A549 (cell line): ENCODE data around the gene QRICH2. TPM values are rescaled to one million over a fixed set of nuclear protein-coding genes. Genes with fewer than 3 reads are reported as not detected.

Experiments used
- ATAC-seq, 2 experiments: fragments of 200-7000 bp in 1 of 2; fragments of >200 bp in 1 of 2; cut with Nextera tagmentation in 1 of 2; cut with Tn5 transposase in 1 of 2; 3 replicates each; pipeline versions ENCODE4 v1.8.0 to v1.9.1; 2018 to 2020; ENCODE audit warnings: mild to moderate bottlenecking in 1 of 2, moderate library complexity in 1 of 2
- CTCF ChIA-PET: fragments of 300-600 bp; sonication (Branson Sonifier 250); formaldehyde crosslinking; extraction: SDS; loops from one replicate; lab custom pipeline; 2021; ENCODE audit warnings: antibody characterized with exemption, inconsistent platforms; lab: Yijun Ruan, JAX
- POLR2A ChIA-PET: fragments of 350-600 bp; formaldehyde crosslinking; extraction: SDS; loops from one replicate; lab custom pipeline; 2021; ENCODE audit warnings: antibody characterized with exemption, inconsistent platforms; lab: Yijun Ruan, JAX
- DNase-seq, 2 experiments: peaks; one replicate each; pipeline versions ENCODE4 v3.0.0 to v3.0.0-alpha.2; 2011 to 2016; ENCODE audit warnings: low read depth in 1 of 2, low spot score in 1 of 2
- FAIRE-seq: peaks from 2 replicates; lab custom pipeline; 2011; peaks lifted over from hg19 to GRCh38; lab: Jason Lieb, UNC
- H3K27ac ChIP-seq, 2 experiments: fragments of >200 bp; sonication (Bioruptor Twin); formaldehyde crosslinking; 3 replicates each; pipeline ENCODE4 v1.5.1; 2016 to 2017
- H3K4me1 ChIP-seq: fragments of >200 bp; sonication (Bioruptor Twin); formaldehyde crosslinking; 3 replicates; pipeline ENCODE4 v1.6.1; 2016
- H3K4me2 ChIP-seq: fragments of >200 bp; sonication (Bioruptor Twin); formaldehyde crosslinking; 3 replicates; pipeline ENCODE4 v1.6.1; 2016
- H3K4me3 ChIP-seq: fragments of >200 bp; sonication (Bioruptor Twin); formaldehyde crosslinking; 3 replicates; pipeline ENCODE4 v1.5.1; 2016
- H3K9me3 ChIP-seq: fragments of >200 bp; sonication (Bioruptor Twin); formaldehyde crosslinking; 3 replicates; pipeline ENCODE4 v1.6.1; 2016
- BHLHE40 ChIP-seq: IDR thresholded peaks from 2 replicates; pipeline ENCODE4 v1.6.1; 2012; ENCODE audit warnings: low read depth, low read length, inconsistent platforms
- CBX2 ChIP-seq: fragments of 200-600 bp; sonication (generic); IDR thresholded peaks from 2 replicates; pipeline ENCODE4 v1.6.1; 2016; ENCODE audit warnings: low read depth, mild to moderate bottlenecking, borderline replicate concordance
- CBX8 ChIP-seq: fragments of 200-600 bp; sonication (generic); IDR thresholded peaks from 2 replicates; pipeline ENCODE4 v1.6.1; 2016
- CEBPB ChIP-seq, 2 experiments: fragments of >200 bp in 1 of 2; sonication (Bioruptor Twin) in 1 of 2; formaldehyde crosslinking in 1 of 2; IDR thresholded peaks; 2 replicates each; pipeline ENCODE4 v1.6.1; 2012 to 2016
- CHD2 ChIP-seq: fragments of 150-350 bp; IDR thresholded peaks from 2 replicates; pipeline ENCODE4 v1.6.1; 2014; ENCODE audit warnings: low read length; ENCODE audit not compliant: partially characterized antibody
- CHD4 ChIP-seq: fragments of 200-600 bp; sonication (generic); IDR thresholded peaks from 2 replicates; pipeline ENCODE4 v1.6.1; 2016; ENCODE audit warnings: antibody characterized with exemption, mild to moderate bottlenecking, borderline replicate concordance
- EP300 ChIP-seq, 2 experiments: fragments of >200 bp; sonication (Bioruptor Twin); formaldehyde crosslinking; IDR thresholded peaks; 2 replicates in 1 of 2; 3 replicates in 1 of 2; pipeline ENCODE4 v1.6.1; 2016 to 2017
- FOSB ChIP-seq: fragments of 250-450 bp; sonication (Bioruptor Pico); IDR thresholded peaks from 2 replicates; pipeline ENCODE4 v1.5.0; 2020; ENCODE audit warnings: mild to moderate bottlenecking, moderate library complexity
- FOSL2 ChIP-seq, 2 experiments: fragments of 450-650 bp in 1 of 2; fragments of >200 bp in 1 of 2; sonication (Bioruptor Twin) in 1 of 2; formaldehyde crosslinking; IDR thresholded peaks; 2 replicates each; pipeline versions ENCODE4 v1.5.0 to v1.6.1; 2016 to 2020; ENCODE audit warnings: mild to moderate bottlenecking in 1 of 2, moderate library complexity in 1 of 2
- FOXS1 ChIP-seq: fragments of 250-450 bp; sonication (Bioruptor Pico); IDR thresholded peaks from 2 replicates; pipeline ENCODE4 v1.5.0; 2020; ENCODE audit warnings: mild to moderate bottlenecking, moderate library complexity
- GATA3 ChIP-seq: IDR thresholded peaks from 2 replicates; pipeline ENCODE4 v1.6.1; 2012; ENCODE audit warnings: borderline replicate concordance
- HDAC2 ChIP-seq: fragments of 200-600 bp; sonication (generic); IDR thresholded peaks from 2 replicates; pipeline ENCODE4 v1.6.1; 2016
- HOXA7 ChIP-seq: fragments of 250-450 bp; sonication (Bioruptor Pico); IDR thresholded peaks from 2 replicates; pipeline ENCODE4 v1.5.0; 2020; ENCODE audit warnings: mild to moderate bottlenecking, moderate library complexity
- HOXB13 ChIP-seq: fragments of 250-450 bp; sonication (Bioruptor Pico); IDR thresholded peaks from 2 replicates; pipeline ENCODE4 v1.5.0; 2020; ENCODE audit warnings: low read depth, mild to moderate bottlenecking, moderate library complexity
- HOXB5 ChIP-seq: fragments of 250-450 bp; sonication (Bioruptor Pico); IDR thresholded peaks from 2 replicates; pipeline ENCODE4 v1.5.0; 2020; ENCODE audit warnings: mild to moderate bottlenecking, moderate library complexity
- JUNB ChIP-seq: fragments of >200 bp; sonication (Bioruptor Twin); formaldehyde crosslinking; IDR thresholded peaks from 2 replicates; pipeline ENCODE4 v1.6.1; 2016
- KDM1A ChIP-seq: fragments of 200-600 bp; sonication (generic); IDR thresholded peaks from 2 replicates; pipeline ENCODE4 v1.6.1; 2016; ENCODE audit warnings: low read depth, mild to moderate bottlenecking
- KDM5A ChIP-seq: fragments of 200-600 bp; sonication (generic); IDR thresholded peaks from 2 replicates; pipeline ENCODE4 v1.6.1; 2016; ENCODE audit warnings: antibody characterized with exemption, mild to moderate bottlenecking
- MAZ ChIP-seq: fragments of 150-350 bp; IDR thresholded peaks from 2 replicates; pipeline ENCODE4 v1.6.1; 2014; ENCODE audit warnings: antibody characterized with exemption, low read depth, low read length, borderline replicate concordance
- MYC ChIP-seq: IDR thresholded peaks from 2 replicates; pipeline ENCODE4 v1.6.1; 2012; ENCODE audit warnings: mild to moderate bottlenecking, inconsistent platforms, low read length, improper control_type of control experiment, borderline replicate concordance
- NFE2L2 ChIP-seq: fragments of 150-350 bp; conservative IDR thresholded peaks from 2 replicates; pipeline ENCODE4 v1.6.1; 2014; ENCODE audit warnings: low read length
- NPAS2 ChIP-seq: fragments of 250-450 bp; sonication (Bioruptor Pico); IDR thresholded peaks from 2 replicates; pipeline ENCODE4 v1.8.0; 2022; ENCODE audit warnings: mild to moderate bottlenecking, moderate library complexity, borderline replicate concordance
- PHF8 ChIP-seq: fragments of 200-600 bp; sonication (generic); IDR thresholded peaks from 2 replicates; pipeline ENCODE4 v1.6.1; 2016; ENCODE audit warnings: low read depth, mild to moderate bottlenecking, antibody characterized with exemption, moderate library complexity, borderline replicate concordance
- POLR2AphosphoS2 ChIP-seq: conservative IDR thresholded peaks from 2 replicates; pipeline ENCODE4 v1.6.1; 2012; ENCODE audit warnings: low read length, improper control_type of control experiment, inconsistent platforms
- RAD21 ChIP-seq, 2 experiments: fragments of >200 bp in 1 of 2; sonication (Bioruptor Twin) in 1 of 2; formaldehyde crosslinking in 1 of 2; IDR thresholded peaks in 1 of 2; conservative IDR thresholded peaks in 1 of 2; 2 replicates in 1 of 2; 3 replicates in 1 of 2; pipeline ENCODE4 v1.6.1; 2012 to 2018; ENCODE audit warnings: inconsistent platforms in 1 of 2
- RARB ChIP-seq: fragments of 250-450 bp; sonication (Bioruptor Pico); IDR thresholded peaks from 2 replicates; pipeline ENCODE4 v1.8.0; 2021; ENCODE audit warnings: mild to moderate bottlenecking, moderate library complexity
- RCOR1 ChIP-seq: fragments of 150-350 bp; IDR thresholded peaks from 2 replicates; pipeline ENCODE4 v1.6.1; 2014; ENCODE audit warnings: antibody characterized with exemption, low read length, low read depth
- SMC3 ChIP-seq: fragments of >200 bp; sonication (Bioruptor Twin); formaldehyde crosslinking; IDR thresholded peaks from 3 replicates; pipeline ENCODE4 v1.6.1; 2018; ENCODE audit warnings: inconsistent platforms
- TP53 ChIP-seq: fragments of 250-450 bp; sonication (Bioruptor Pico); IDR thresholded peaks from 2 replicates; pipeline ENCODE4 v1.5.0; 2021; ENCODE audit warnings: mild to moderate bottlenecking, moderate library complexity
- ZC3H11A ChIP-seq: fragments of 450-650 bp; IDR thresholded peaks from 2 replicates; pipeline ENCODE4 v1.6.1; 2014; ENCODE audit warnings: antibody characterized with exemption, mild to moderate bottlenecking
- ZNF302 ChIP-seq: fragments of 250-450 bp; sonication (Bioruptor Pico); IDR thresholded peaks from 2 replicates; pipeline ENCODE4 v1.9.0; 2021; ENCODE audit warnings: inconsistent platforms, mild to moderate bottlenecking, moderate library complexity
- WGBS: methylation state at CpG from one replicate; pipeline ENCODE4 v1.1.6; 2017; ENCODE audit errors: missing lambda C conversion rate; 5-methylcytosine and 5-hydroxymethylcytosine counted together
- polyA plus RNA-seq, 4 experiments: library from polyadenylated mRNA; depleted of rRNA in 3 of 4; stranded (reverse); fragments of >200 nt; fragmentation: RNase III in 1 of 4; extraction: RNeasy Plus Mini Kit Qiagen cat#74134 plus additional on column Dnase treatment in 1 of 4; gene quantifications; 2 replicates in 3 of 4; 3 replicates in 1 of 4; pipeline ENCODE4 v1.2.3, GENCODE V29; 2011 to 2017
- TF ChIP-seq, protein P1 (sequence below): fragments of >200 bp; sonication (Bioruptor Twin); formaldehyde crosslinking; IDR thresholded peaks from 3 replicates; pipeline ENCODE4 v1.5.1; 2016
- TF ChIP-seq, protein P2 (sequence below): IDR thresholded peaks from 2 replicates; pipeline ENCODE4 v1.6.1; 2012
- TF ChIP-seq, protein P3 (sequence below): fragments of >200 bp; sonication (Bioruptor Twin); formaldehyde crosslinking; IDR thresholded peaks from 2 replicates; pipeline ENCODE4 v1.6.1; 2016
- TF ChIP-seq, protein P4 (sequence below): fragments of 250-450 bp; sonication (Bioruptor Pico); IDR thresholded peaks from 2 replicates; pipeline ENCODE4 v1.5.0; 2021; ENCODE audit warnings: mild to moderate bottlenecking, moderate library complexity, borderline replicate concordance
- TF ChIP-seq, protein P5 (sequence below): IDR thresholded peaks from 2 replicates; pipeline ENCODE4 v1.6.1; 2012

The QRICH2 gene
- polyA plus RNA-seq, 2 of the 4 experiments (the other 2 are of a cell fraction), result 0.57 to 0.88 TPM

DNA sequence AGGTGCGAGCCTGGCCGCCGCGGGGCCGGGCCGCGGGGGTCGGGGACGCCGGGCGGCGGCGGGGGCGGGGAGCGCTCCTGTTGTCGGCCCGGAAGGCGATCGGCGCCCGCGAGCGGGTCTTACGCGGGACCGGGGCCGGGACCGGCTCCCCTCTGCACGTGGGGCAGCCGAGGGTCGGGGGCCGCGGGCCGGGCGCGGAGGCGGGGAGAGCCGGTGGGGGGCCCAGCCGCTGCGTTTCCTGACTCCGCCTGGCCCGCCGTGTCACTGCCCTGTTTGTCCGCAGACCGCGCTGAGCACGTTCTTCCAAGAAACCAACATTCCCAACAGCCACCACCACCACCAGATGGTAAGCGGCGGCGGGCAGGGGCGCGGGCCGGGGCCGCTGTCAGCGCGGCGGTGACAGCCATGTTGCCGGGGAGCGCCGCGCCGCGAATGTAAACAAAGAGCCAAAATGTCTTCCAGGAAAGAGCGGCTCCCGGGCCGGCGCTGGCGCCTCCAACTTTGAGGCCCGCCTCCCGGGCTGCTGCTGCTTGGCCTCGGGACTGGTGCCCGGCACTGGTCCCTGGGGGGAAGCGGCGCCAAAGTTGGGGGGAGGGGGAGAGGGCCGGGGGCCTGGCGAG, 42.3 kb downstream of the QRICH2 start:
- Histone ChIP-seq H3K4me2 (peak overlapping the region; percentile 93), H3K9me3 (no peaks in the 10 kb centered on the region), H3K4me3 (peak overlapping the region; percentile 99), H3K4me1 (peaks cover 25% of the 10 kb centered on the region), H3K27ac (peak overlapping the region; percentile 89 to 92)
- ChIA-PET CTCF (interaction anchor here (0.5 to 19.6 kb wide), 10 partner anchors 9 to 329 kb away, joined by 3 to 755 read pairs (median 6); partner anchors contain the start of gene EXOC7), POLR2A (interaction anchor here (1.0 to 1.6 kb wide), 11 partner anchors 13 to 411 kb away, joined by 3 to 17 read pairs (median 5); partner anchors contain the start of genes ACOX1, PRPSAP1, TEN1 and WBP2)
- DNase-seq (peak in 1 of 2 experiments; percentile 53), ATAC-seq (peak; percentile 34 to 57), FAIRE-seq (no peak)
- 0% methylated on average over 16 of the region's 76 CpGs for WGBS
- TF ChIP-seq GATA3 (no peak), CEBPB (IDR thresholded peaks at IDR 0.05) (no peak), NFE2L2 (no peak), PHF8 (peak; percentile 28), CHD4 (no peak), FOXS1 (CRISPR knock-in tag) (no peak), RCOR1 (no peak), HOXB13 (CRISPR knock-in tag) (no peak), BHLHE40 (no peak), CHD2 (no peak), FOSB (CRISPR knock-in tag) (no peak), MYC (no peak), EP300 (IDR thresholded peaks at IDR 0.05) (no peak), CBX2 (no peak), SMC3 (no peak), HOXA7 (CRISPR knock-in tag) (no peak), KDM1A (no peak), HOXB5 (CRISPR knock-in tag) (no peak), FOSL2 (IDR thresholded peaks at IDR 0.05) (no peak), FOSL2 (CRISPR knock-in tag; IDR thresholded peaks at IDR 0.05) (no peak), ZNF302 (no peak), RAD21 (conservative IDR thresholded peaks at IDR 0.05 in 1 of 2, IDR thresholded peaks at IDR 0.05 in 1 of 2) (0 out of 5 replicates have a peak, but pooled peaks of 1 of the 2 experiments have one; percentile 11), NPAS2 (no peak), MAZ (no peak), JUNB (no peak), POLR2AphosphoS2 (no peak), HDAC2 (no peak), RARB (no peak), KDM5A (0 out of 2 replicates have a peak, but pooled peaks have one; percentile 33), TP53 (no peak), ZC3H11A (no peak), CBX8 (no peak)
- TF ChIP-seq, protein P1, sequence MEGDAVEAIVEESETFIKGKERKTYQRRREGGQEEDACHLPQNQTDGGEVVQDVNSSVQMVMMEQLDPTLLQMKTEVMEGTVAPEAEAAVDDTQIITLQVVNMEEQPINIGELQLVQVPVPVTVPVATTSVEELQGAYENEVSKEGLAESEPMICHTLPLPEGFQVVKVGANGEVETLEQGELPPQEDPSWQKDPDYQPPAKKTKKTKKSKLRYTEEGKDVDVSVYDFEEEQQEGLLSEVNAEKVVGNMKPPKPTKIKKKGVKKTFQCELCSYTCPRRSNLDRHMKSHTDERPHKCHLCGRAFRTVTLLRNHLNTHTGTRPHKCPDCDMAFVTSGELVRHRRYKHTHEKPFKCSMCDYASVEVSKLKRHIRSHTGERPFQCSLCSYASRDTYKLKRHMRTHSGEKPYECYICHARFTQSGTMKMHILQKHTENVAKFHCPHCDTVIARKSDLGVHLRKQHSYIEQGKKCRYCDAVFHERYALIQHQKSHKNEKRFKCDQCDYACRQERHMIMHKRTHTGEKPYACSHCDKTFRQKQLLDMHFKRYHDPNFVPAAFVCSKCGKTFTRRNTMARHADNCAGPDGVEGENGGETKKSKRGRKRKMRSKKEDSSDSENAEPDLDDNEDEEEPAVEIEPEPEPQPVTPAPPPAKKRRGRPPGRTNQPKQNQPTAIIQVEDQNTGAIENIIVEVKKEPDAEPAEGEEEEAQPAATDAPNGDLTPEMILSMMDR, result no peak
- TF ChIP-seq, protein P2, sequence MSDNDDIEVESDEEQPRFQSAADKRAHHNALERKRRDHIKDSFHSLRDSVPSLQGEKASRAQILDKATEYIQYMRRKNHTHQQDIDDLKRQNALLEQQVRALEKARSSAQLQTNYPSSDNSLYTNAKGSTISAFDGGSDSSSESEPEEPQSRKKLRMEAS, result peak; percentile 71
- TF ChIP-seq, protein P3, sequence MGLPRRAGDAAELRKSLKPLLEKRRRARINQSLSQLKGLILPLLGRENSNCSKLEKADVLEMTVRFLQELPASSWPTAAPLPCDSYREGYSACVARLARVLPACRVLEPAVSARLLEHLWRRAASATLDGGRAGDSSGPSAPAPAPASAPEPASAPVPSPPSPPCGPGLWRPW, result no peak
- TF ChIP-seq, protein P4, sequence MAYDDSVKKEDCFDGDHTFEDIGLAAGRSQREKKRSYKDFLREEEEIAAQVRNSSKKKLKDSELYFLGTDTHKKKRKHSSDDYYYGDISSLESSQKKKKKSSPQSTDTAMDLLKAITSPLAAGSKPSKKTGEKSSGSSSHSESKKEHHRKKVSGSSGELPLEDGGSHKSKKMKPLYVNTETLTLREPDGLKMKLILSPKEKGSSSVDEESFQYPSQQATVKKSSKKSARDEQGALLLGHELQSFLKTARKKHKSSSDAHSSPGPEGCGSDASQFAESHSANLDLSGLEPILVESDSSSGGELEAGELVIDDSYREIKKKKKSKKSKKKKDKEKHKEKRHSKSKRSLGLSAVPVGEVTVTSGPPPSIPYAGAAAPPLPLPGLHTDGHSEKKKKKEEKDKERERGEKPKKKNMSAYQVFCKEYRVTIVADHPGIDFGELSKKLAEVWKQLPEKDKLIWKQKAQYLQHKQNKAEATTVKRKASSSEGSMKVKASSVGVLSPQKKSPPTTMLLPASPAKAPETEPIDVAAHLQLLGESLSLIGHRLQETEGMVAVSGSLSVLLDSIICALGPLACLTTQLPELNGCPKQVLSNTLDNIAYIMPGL (CRISPR knock-in tag), result no peak
- TF ChIP-seq, protein P5, sequence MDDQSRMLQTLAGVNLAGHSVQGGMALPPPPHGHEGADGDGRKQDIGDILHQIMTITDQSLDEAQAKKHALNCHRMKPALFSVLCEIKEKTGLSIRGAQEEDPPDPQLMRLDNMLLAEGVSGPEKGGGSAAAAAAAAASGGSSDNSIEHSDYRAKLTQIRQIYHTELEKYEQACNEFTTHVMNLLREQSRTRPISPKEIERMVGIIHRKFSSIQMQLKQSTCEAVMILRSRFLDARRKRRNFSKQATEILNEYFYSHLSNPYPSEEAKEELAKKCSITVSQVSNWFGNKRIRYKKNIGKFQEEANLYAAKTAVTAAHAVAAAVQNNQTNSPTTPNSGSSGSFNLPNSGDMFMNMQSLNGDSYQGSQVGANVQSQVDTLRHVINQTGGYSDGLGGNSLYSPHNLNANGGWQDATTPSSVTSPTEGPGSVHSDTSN, result no peak
